GM12878 (cell line): ENCODE data around the gene COL4A2. TPM values are rescaled to one million over a fixed set of nuclear protein-coding genes. Genes with fewer than 3 reads are reported as not detected.

Source experiments
- ATAC-seq: fragments of 200-7000 bp; cut with Tn5 transposase; 3 replicates; pipeline ENCODE4 v1.9.1; 2020; ENCODE audit warnings: mild to moderate bottlenecking, moderate library complexity
- BruUV-seq: library from RNA; stranded (reverse); fragments of 400-500 nt; replicated peaks from 2 replicates; lab custom pipeline; 2021; lab: Mats Ljungman, UMichigan
- CTCF ChIA-PET: fragments of 300-600 bp; sonication (Branson Sonifier 250); formaldehyde crosslinking; extraction: SDS; loops from one replicate; lab custom pipeline; 2021; ENCODE audit warnings: inconsistent platforms; lab: Yijun Ruan, JAX
- POLR2A ChIA-PET: fragments of 350-600 bp; formaldehyde crosslinking; extraction: SDS; loops from one replicate; lab custom pipeline; 2021; ENCODE audit warnings: inconsistent platforms; lab: Charles Lee
- RAD21 ChIA-PET: fragments of 300-600 bp; sonication (Branson Sonifier 250); formaldehyde crosslinking; loops from one replicate; lab custom pipeline; 2023; ENCODE audit warnings: antibody characterized with exemption; ENCODE audit not compliant: unreplicated experiment; lab: Charles Lee
- SMC1A ChIA-PET: fragments of 300-600 bp; sonication (Branson Sonifier 250); formaldehyde crosslinking; loops from one replicate; lab custom pipeline; 2023; ENCODE audit not compliant: unreplicated experiment, uncharacterized antibody; lab: Charles Lee
- DNase-seq: peaks from one replicate; pipeline ENCODE4 v3.0.0-alpha.2; 2011; ENCODE audit warnings: low read depth, low spot score
- FAIRE-seq: peaks from 3 replicates; lab custom pipeline; 2011; peaks lifted over from hg19 to GRCh38; lab: Jason Lieb, UNC
- H2AFZ ChIP-seq: 2 replicates; pipeline ENCODE4 v1.6.0; 2011; ENCODE audit warnings: low read depth, low read length, control low read depth; ENCODE audit not compliant: control insufficient read depth
- H3K27ac ChIP-seq: 2 replicates; pipeline ENCODE4 v1.5.1; 2011; ENCODE audit warnings: control low read depth; ENCODE audit not compliant: control insufficient read depth, insufficient read depth
- H3K27me3 ChIP-seq, 2 experiments: replicated peaks in 1 of 2; 2 replicates each; pipeline versions ENCODE4 v1.6.0 to v1.6.1; 2011; ENCODE audit warnings: low read length in 1 of 2; ENCODE audit not compliant: control insufficient read depth in 2 of 2, insufficient read depth in 2 of 2
- H3K36me3 ChIP-seq, 2 experiments: 2 replicates each; pipeline ENCODE4 v1.5.1; 2011; ENCODE audit warnings: low read length in 1 of 2; ENCODE audit not compliant: control insufficient read depth in 2 of 2, insufficient read depth in 2 of 2
- H3K4me1 ChIP-seq: 2 replicates; pipeline ENCODE4 v1.6.1; 2011; ENCODE audit warnings: mild to moderate bottlenecking, low read length, moderate library complexity, mixed read lengths; ENCODE audit not compliant: control insufficient read depth, insufficient read depth
- H3K4me2 ChIP-seq: 2 replicates; pipeline ENCODE4 v1.6.0; 2011; ENCODE audit warnings: control low read depth; ENCODE audit not compliant: control insufficient read depth, insufficient read depth
- H3K4me3 ChIP-seq: fragments of 200-600 bp; sonication (generic); 2 replicates; pipeline ENCODE4 v1.5.1; 2016
- H3K79me2 ChIP-seq: 2 replicates; pipeline ENCODE4 v1.6.0; 2011; ENCODE audit warnings: low read length; ENCODE audit not compliant: control insufficient read depth, insufficient read depth
- H3K9ac ChIP-seq: 2 replicates; pipeline ENCODE4 v1.8.0; 2011; ENCODE audit warnings: low read length, control low read depth, mixed read lengths; ENCODE audit not compliant: control insufficient read depth, insufficient read depth
- H3K9me3 ChIP-seq: replicated peaks from 3 replicates; pipeline ENCODE4 v1.5.1; 2011; ENCODE audit warnings: mild to moderate bottlenecking, low read length; ENCODE audit not compliant: control insufficient read depth, insufficient read depth
- H4K20me1 ChIP-seq: 2 replicates; pipeline ENCODE4 v1.6.0; 2011; ENCODE audit not compliant: control insufficient read depth, insufficient read depth
- BHLHE40 ChIP-seq, 2 experiments: fragments of 450-650 bp in 1 of 2; IDR thresholded peaks; 2 replicates each; pipeline ENCODE4 v1.6.1; 2011 to 2017; ENCODE audit warnings: low read depth in 2 of 2, borderline replicate concordance in 1 of 2, improper control_type of control experiment in 1 of 2, low read length in 1 of 2, mild to moderate bottlenecking in 1 of 2
- BMI1 ChIP-seq: fragments of 450-650 bp; IDR thresholded peaks from 2 replicates; pipeline ENCODE4 v1.6.1; 2016; ENCODE audit warnings: mild to moderate bottlenecking, moderate library complexity, borderline replicate concordance
- CBFB ChIP-seq: IDR thresholded peaks from 2 replicates; pipeline ENCODE4 v1.6.1; 2016; ENCODE audit warnings: antibody characterized with exemption, low read depth
- CREB1 ChIP-seq: IDR thresholded peaks from 2 replicates; pipeline ENCODE4 v1.6.1; 2012; ENCODE audit warnings: low read depth, mild to moderate bottlenecking, inconsistent platforms
- EGR1 ChIP-seq, 2 experiments: IDR thresholded peaks; 1 replicate in 1 of 2; 2 replicates in 1 of 2; pipeline ENCODE4 v1.6.1; 2011 to 2012; ENCODE audit warnings: low read depth in 2 of 2, low read length in 2 of 2, borderline replicate concordance in 1 of 2, mild to moderate bottlenecking in 1 of 2, moderate library complexity in 1 of 2
- ELK1 ChIP-seq: IDR thresholded peaks from 2 replicates; pipeline ENCODE4 v1.6.1; 2012; ENCODE audit warnings: low read depth, low read length, improper control_type of control experiment
- GATAD2B ChIP-seq: fragments of 450-650 bp; conservative IDR thresholded peaks from 2 replicates; pipeline ENCODE4 v1.6.1; 2017; ENCODE audit warnings: low read depth, mild to moderate bottlenecking, moderate library complexity
- IKZF1 ChIP-seq: fragments of 450-650 bp; conservative IDR thresholded peaks from 2 replicates; pipeline ENCODE4 v1.6.1; 2017; ENCODE audit warnings: antibody characterized with exemption, mild to moderate bottlenecking
- IKZF2 ChIP-seq, 2 experiments: fragments of 450-650 bp; IDR thresholded peaks; 2 replicates each; pipeline ENCODE4 v1.6.1; 2017; ENCODE audit warnings: mild to moderate bottlenecking in 2 of 2, moderate library complexity in 2 of 2
- JUNB ChIP-seq: IDR thresholded peaks from 2 replicates; pipeline ENCODE4 v1.6.1; 2016; ENCODE audit warnings: antibody characterized with exemption, mild to moderate bottlenecking
- KAT2A ChIP-seq: conservative IDR thresholded peaks from 2 replicates; pipeline ENCODE4 v1.6.1; 2011; ENCODE audit warnings: low read depth, low read length; ENCODE audit not compliant: control insufficient read depth
- MEF2B ChIP-seq: fragments of 450-650 bp; IDR thresholded peaks from 2 replicates; pipeline ENCODE4 v1.6.1; 2018; ENCODE audit warnings: mild to moderate bottlenecking, moderate library complexity; ENCODE audit not compliant: partially characterized antibody, poor library complexity, severe bottlenecking
- MTA2 ChIP-seq: fragments of 450-650 bp; IDR thresholded peaks from 2 replicates; pipeline ENCODE4 v1.6.1; 2016; ENCODE audit warnings: low read depth, mild to moderate bottlenecking, moderate library complexity
- NBN ChIP-seq: fragments of 450-650 bp; IDR thresholded peaks from 2 replicates; pipeline ENCODE4 v1.6.1; 2016
- POLR2A ChIP-seq: IDR thresholded peaks from 2 replicates; pipeline ENCODE4 v1.6.1; 2011; ENCODE audit warnings: low read depth, mild to moderate bottlenecking, low read length
- RUNX3 ChIP-seq: IDR thresholded peaks from 2 replicates; pipeline ENCODE4 v1.6.1; 2012; ENCODE audit warnings: low read length, inconsistent platforms
- WRNIP1 ChIP-seq: IDR thresholded peaks from 2 replicates; pipeline ENCODE4 v1.6.1; 2011; ENCODE audit warnings: low read depth, low read length, improper control_type of control experiment, borderline replicate concordance
- ZNF217 ChIP-seq: fragments of 450-650 bp; IDR thresholded peaks from 2 replicates; pipeline ENCODE4 v1.6.1; 2017; ENCODE audit warnings: antibody characterized with exemption, mild to moderate bottlenecking
- WGBS: methylation state at CpG from one replicate; pipeline ENCODE4 v1.1.6; 2016; ENCODE audit warnings: low lambda C conversion rate; ENCODE audit not compliant: insufficient replicate concordance, insufficient coverage; ENCODE audit errors: missing lambda C conversion rate; 5-methylcytosine and 5-hydroxymethylcytosine counted together
- in situ Hi-C: fragments of 300-500 bp; cut with MboI; formaldehyde crosslinking; loops from 9 replicates; pipeline ENCODE4 v1.14.3; 2018; ENCODE audit warnings: mixed read lengths
- intact Hi-C: fragments of 100-400 bp; cut with micrococcal nuclease; formaldehyde crosslinking; loops from one replicate; pipeline ENCODE4 v1.14.2; 2022; ENCODE audit not compliant: unreplicated experiment
- polyA plus RNA-seq, 11 experiments: library from polyadenylated mRNA; depleted of rRNA in 4 of 11; unstranded in 6 of 11; stranded (reverse) in 5 of 11; fragments of >200 nt; fragmentation: Nextera tagmentation in 4 of 11; fragmentation: Illumina TruSeq in 1 of 11; extraction: Ambion mirVana in 4 of 11; extraction: Trizol in 1 of 11; gene quantifications; 1 replicate in 1 of 11; 2 replicates in 10 of 11; pipeline versions ENCODE4 v1.2.1 to v1.2.3, GENCODE V29; 2011 to 2016; ENCODE audit warnings: inconsistent platforms in 2 of 11, missing spikeins in 2 of 11, low read depth in 1 of 11
- total RNA-seq, 4 experiments: library from RNA; depleted of rRNA in 3 of 4; stranded (reverse); fragments of >200 nt in 3 of 4; fragmentation: Illumina TruSeq in 1 of 4; extraction: Trizol in 1 of 4; gene quantifications; 2 replicates each; pipeline versions ENCODE4 v1.2.1 to v1.2.3, GENCODE V29; 2013 to 2021
- TF ChIP-seq, protein P1 (sequence below): fragments of 450-650 bp; IDR thresholded peaks from 2 replicates; pipeline ENCODE4 v1.6.1; 2017; ENCODE audit warnings: low read depth, mild to moderate bottlenecking, moderate library complexity
- TF ChIP-seq, protein P2 (sequence below): IDR thresholded peaks from 2 replicates; pipeline ENCODE4 v1.6.1; 2011; ENCODE audit warnings: borderline replicate concordance, low read depth, mild to moderate bottlenecking, moderate library complexity, mixed read lengths, low read length; ENCODE audit not compliant: insufficient read depth; ENCODE audit errors: extremely low read length
- TF ChIP-seq, protein P3 (sequence below): IDR thresholded peaks from 2 replicates; pipeline ENCODE4 v1.6.1; 2011; ENCODE audit warnings: low read depth, low read length, improper control_type of control experiment, borderline replicate concordance

The COL4A2 gene
- total and polyA plus RNA-seq, 10 of the 15 experiments (the other 5 are each of a cell fraction or from before 2014, with no cell fraction given): 0.16 to 1.6 (median 0.62) TPM; not detected in 3

GRCh38 chr13:110359840-110360301, 52.8 kb downstream of the COL4A2 start:
- ChIA-PET POLR2A (interaction anchor here (0.9 to 1.4 kb wide), 3 partner anchors 9 to 52 kb away, joined by 3 to 5 read pairs (median 5); no protein-coding TSS in a partner anchor), RAD21 (interaction anchor here (0.8 to 2.8 kb wide), 7 partner anchors 9 to 136 kb away, joined by 3 to 14 read pairs (median 3); no protein-coding TSS in a partner anchor), SMC1A (interaction anchor here (1.1 to 3.3 kb wide), 6 partner anchors 9 to 64 kb away, joined by 3 to 30 read pairs (median 4); no protein-coding TSS in a partner anchor), CTCF (interaction anchor here (0.6 to 3.1 kb wide), 9 partner anchors 9 to 202 kb away, joined by 3 to 31 read pairs (median 4); no protein-coding TSS in a partner anchor)
- ATAC-seq: peak; percentile 89
- no peak overlapping the region for H3K27ac ChIP-seq
- peak overlapping the region; percentile 60; the same call in 1 of the 2 replicates for H3K4me2 ChIP-seq
- H4K20me1 ChIP-seq: no peaks in the 10 kb centered on the region
- BruUV-seq: no TSS peak
- 27% methylated on average over 7 of the region's 7 CpGs for WGBS
- no peak for FAIRE-seq
- H3K4me3 ChIP-seq: no peak overlapping the region
- intact Hi-C loops: no loop called here
- no peak overlapping the region for H3K9ac ChIP-seq
- H3K27me3 ChIP-seq: no peaks in the 10 kb centered on the region
- H3K79me2 ChIP-seq: no peaks in the 10 kb centered on the region
- H3K9me3 ChIP-seq: no peaks in the 10 kb centered on the region
- in situ Hi-C loops: no loop called here
- no peaks in the 10 kb centered on the region; the same call in 1 of the 2 replicates for H3K4me1 ChIP-seq
- no peaks in the 10 kb centered on the region for H3K36me3 ChIP-seq
- H2AFZ ChIP-seq: no peak overlapping the region
- no peak for DNase-seq
- no peak for TF ChIP-seq ZNF217
- TF ChIP-seq CBFB: no peak
- TF ChIP-seq MEF2B: peak; percentile 64
- no peak for TF ChIP-seq BHLHE40 (IDR thresholded peaks at IDR 0.05; ENCODE audit: borderline replicate concordance in 1 of 2, low read depth in 2 of 2, low read length in 1 of 2)
- no peak for TF ChIP-seq WRNIP1
- TF ChIP-seq BMI1: 0 out of 2 replicates have a peak, but pooled peaks have one; percentile 10
- TF ChIP-seq IKZF2 (IDR thresholded peaks at IDR 0.05): peak in 1 of 2 experiments; percentile 51; a peak in 1 of 4 replicates
- no peak for TF ChIP-seq POLR2A
- no peak for TF ChIP-seq EGR1 (IDR thresholded peaks at IDR 0.05; ENCODE audit: borderline replicate concordance in 1 of 2, low read depth in 2 of 2, low read length in 2 of 2)
- TF ChIP-seq IKZF1: peak; percentile 65
- TF ChIP-seq GATAD2B: 0 out of 2 replicates have a peak, but pooled peaks have one; percentile 39
- 0 out of 2 replicates have a peak, but pooled peaks have one; percentile 8 for TF ChIP-seq JUNB
- TF ChIP-seq, protein P1, sequence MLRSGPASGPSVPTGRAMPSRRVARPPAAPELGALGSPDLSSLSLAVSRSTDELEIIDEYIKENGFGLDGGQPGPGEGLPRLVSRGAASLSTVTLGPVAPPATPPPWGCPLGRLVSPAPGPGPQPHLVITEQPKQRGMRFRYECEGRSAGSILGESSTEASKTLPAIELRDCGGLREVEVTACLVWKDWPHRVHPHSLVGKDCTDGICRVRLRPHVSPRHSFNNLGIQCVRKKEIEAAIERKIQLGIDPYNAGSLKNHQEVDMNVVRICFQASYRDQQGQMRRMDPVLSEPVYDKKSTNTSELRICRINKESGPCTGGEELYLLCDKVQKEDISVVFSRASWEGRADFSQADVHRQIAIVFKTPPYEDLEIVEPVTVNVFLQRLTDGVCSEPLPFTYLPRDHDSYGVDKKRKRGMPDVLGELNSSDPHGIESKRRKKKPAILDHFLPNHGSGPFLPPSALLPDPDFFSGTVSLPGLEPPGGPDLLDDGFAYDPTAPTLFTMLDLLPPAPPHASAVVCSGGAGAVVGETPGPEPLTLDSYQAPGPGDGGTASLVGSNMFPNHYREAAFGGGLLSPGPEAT: peak; percentile 62
- TF ChIP-seq, protein P2, sequence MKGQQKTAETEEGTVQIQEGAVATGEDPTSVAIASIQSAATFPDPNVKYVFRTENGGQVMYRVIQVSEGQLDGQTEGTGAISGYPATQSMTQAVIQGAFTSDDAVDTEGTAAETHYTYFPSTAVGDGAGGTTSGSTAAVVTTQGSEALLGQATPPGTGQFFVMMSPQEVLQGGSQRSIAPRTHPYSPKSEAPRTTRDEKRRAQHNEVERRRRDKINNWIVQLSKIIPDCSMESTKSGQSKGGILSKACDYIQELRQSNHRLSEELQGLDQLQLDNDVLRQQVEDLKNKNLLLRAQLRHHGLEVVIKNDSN: no peak
- peak; percentile 17; the same call in 1 of the 2 replicates for TF ChIP-seq RUNX3
- TF ChIP-seq CREB1: no peak
- TF ChIP-seq NBN: no peak
- TF ChIP-seq MTA2: peak; percentile 67
- TF ChIP-seq ELK1: 0 out of 2 replicates have a peak, but pooled peaks have one; percentile 15
- TF ChIP-seq, protein P3, sequence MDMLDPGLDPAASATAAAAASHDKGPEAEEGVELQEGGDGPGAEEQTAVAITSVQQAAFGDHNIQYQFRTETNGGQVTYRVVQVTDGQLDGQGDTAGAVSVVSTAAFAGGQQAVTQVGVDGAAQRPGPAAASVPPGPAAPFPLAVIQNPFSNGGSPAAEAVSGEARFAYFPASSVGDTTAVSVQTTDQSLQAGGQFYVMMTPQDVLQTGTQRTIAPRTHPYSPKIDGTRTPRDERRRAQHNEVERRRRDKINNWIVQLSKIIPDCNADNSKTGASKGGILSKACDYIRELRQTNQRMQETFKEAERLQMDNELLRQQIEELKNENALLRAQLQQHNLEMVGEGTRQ: no peak
- TF ChIP-seq KAT2A: no peak
